K562 (cell line): ENCODE data around the gene PLCB4.

Experiments
- FOXJ2 ChIP-seq: fragments of 200-800 bp; sonication (Bioruptor generic); IDR thresholded peaks from 2 replicates; pipeline ENCODE4 v1.6.1; 2016; ENCODE audit warnings: missing genetic modification characterization, missing compliant biosample characterization
- KLF16 ChIP-seq: IDR thresholded peaks from 2 replicates; pipeline ENCODE4 v1.6.1; 2016; ENCODE audit warnings: antibody characterized with exemption
- RBBP5 ChIP-seq: fragments of 200-600 bp; sonication (generic); IDR thresholded peaks from 2 replicates; pipeline ENCODE4 v1.6.1; 2012; ENCODE audit warnings: borderline replicate concordance, mild to moderate bottlenecking, low read length, control low read depth, inconsistent platforms; ENCODE audit not compliant: insufficient read depth, poor library complexity, severe bottlenecking
- TAF1 ChIP-seq: IDR thresholded peaks from 2 replicates; pipeline ENCODE4 v1.6.1; 2011; ENCODE audit warnings: mild to moderate bottlenecking, low read length, moderate library complexity; ENCODE audit not compliant: insufficient read depth, control insufficient read depth, severe bottlenecking; ENCODE audit errors: extremely low read depth
- TF ChIP-seq, protein P1 (sequence below), 3 experiments: IDR thresholded peaks in 2 of 3; conservative IDR thresholded peaks in 1 of 3; 2 replicates each; pipeline ENCODE4 v1.5.1; 2011 to 2012; ENCODE audit warnings: low read length in 3 of 3, mild to moderate bottlenecking in 3 of 3, control low read depth in 2 of 3, improper control_type of control experiment in 1 of 3, inconsistent platforms in 1 of 3, low read depth in 1 of 3, mixed read lengths in 1 of 3, moderate library complexity in 1 of 3; ENCODE audit not compliant: insufficient read depth in 2 of 3
- TF ChIP-seq, protein P2 (sequence below), 2 experiments: fragments of 450-650 bp; formaldehyde crosslinking in 1 of 2; IDR thresholded peaks; 2 replicates each; pipeline versions ENCODE4 v1.4.0 to v1.6.1; 2014 to 2020; ENCODE audit warnings: mild to moderate bottlenecking in 2 of 2, borderline replicate concordance in 1 of 2, low read depth in 1 of 2
- TF ChIP-seq, protein P3 (sequence below): fragments of 250-450 bp; sonication (Bioruptor Pico); IDR thresholded peaks from 2 replicates; pipeline ENCODE4 v1.5.0; 2022; ENCODE audit warnings: mild to moderate bottlenecking
- TF ChIP-seq, protein P4 (sequence below): fragments of 250-450 bp; sonication (Bioruptor Pico); IDR thresholded peaks from 2 replicates; pipeline ENCODE4 v1.8.0; 2022; ENCODE audit warnings: inconsistent platforms, mild to moderate bottlenecking, moderate library complexity, borderline replicate concordance
- TF ChIP-seq, protein P5 (sequence below): sonication (generic); formaldehyde crosslinking; IDR thresholded peaks from 2 replicates; pipeline ENCODE4 v1.9.0; 2022; ENCODE audit warnings: mild to moderate bottlenecking, missing genetic modification reagents

DNA sequence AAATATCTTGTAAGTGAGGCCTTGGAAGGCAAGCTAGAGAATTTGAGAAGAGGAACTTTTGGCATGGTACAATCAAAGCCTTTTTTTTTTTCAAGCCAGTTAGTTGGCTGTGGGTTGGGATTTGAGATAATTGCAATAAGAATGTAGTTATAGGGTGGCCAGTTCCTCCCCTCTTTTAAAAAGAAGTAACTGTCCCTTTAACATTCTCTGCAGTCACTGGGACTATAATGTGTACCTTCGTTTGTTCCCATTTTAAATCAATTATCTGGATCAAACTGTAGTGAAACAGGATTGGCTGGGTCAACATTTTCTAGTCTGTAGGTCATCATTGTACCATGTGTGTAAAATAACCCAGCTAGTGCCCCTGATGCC lies 233.2 kb downstream of the PLCB4 start:
- no peak for TF ChIP-seq FOXJ2 (tag)
- TF ChIP-seq, protein P1, sequence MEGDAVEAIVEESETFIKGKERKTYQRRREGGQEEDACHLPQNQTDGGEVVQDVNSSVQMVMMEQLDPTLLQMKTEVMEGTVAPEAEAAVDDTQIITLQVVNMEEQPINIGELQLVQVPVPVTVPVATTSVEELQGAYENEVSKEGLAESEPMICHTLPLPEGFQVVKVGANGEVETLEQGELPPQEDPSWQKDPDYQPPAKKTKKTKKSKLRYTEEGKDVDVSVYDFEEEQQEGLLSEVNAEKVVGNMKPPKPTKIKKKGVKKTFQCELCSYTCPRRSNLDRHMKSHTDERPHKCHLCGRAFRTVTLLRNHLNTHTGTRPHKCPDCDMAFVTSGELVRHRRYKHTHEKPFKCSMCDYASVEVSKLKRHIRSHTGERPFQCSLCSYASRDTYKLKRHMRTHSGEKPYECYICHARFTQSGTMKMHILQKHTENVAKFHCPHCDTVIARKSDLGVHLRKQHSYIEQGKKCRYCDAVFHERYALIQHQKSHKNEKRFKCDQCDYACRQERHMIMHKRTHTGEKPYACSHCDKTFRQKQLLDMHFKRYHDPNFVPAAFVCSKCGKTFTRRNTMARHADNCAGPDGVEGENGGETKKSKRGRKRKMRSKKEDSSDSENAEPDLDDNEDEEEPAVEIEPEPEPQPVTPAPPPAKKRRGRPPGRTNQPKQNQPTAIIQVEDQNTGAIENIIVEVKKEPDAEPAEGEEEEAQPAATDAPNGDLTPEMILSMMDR (IDR thresholded peaks at IDR 0.05 in 2 of 3, conservative IDR thresholded peaks at IDR 0.05 in 1 of 3; ENCODE audit: insufficient read depth in 2 of 3, low read depth in 1 of 3, low read length in 3 of 3): no peak
- TF ChIP-seq KLF16: no peak
- TF ChIP-seq, protein P2, sequence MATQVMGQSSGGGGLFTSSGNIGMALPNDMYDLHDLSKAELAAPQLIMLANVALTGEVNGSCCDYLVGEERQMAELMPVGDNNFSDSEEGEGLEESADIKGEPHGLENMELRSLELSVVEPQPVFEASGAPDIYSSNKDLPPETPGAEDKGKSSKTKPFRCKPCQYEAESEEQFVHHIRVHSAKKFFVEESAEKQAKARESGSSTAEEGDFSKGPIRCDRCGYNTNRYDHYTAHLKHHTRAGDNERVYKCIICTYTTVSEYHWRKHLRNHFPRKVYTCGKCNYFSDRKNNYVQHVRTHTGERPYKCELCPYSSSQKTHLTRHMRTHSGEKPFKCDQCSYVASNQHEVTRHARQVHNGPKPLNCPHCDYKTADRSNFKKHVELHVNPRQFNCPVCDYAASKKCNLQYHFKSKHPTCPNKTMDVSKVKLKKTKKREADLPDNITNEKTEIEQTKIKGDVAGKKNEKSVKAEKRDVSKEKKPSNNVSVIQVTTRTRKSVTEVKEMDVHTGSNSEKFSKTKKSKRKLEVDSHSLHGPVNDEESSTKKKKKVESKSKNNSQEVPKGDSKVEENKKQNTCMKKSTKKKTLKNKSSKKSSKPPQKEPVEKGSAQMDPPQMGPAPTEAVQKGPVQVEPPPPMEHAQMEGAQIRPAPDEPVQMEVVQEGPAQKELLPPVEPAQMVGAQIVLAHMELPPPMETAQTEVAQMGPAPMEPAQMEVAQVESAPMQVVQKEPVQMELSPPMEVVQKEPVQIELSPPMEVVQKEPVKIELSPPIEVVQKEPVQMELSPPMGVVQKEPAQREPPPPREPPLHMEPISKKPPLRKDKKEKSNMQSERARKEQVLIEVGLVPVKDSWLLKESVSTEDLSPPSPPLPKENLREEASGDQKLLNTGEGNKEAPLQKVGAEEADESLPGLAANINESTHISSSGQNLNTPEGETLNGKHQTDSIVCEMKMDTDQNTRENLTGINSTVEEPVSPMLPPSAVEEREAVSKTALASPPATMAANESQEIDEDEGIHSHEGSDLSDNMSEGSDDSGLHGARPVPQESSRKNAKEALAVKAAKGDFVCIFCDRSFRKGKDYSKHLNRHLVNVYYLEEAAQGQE (IDR thresholded peaks at IDR 0.05; ENCODE audit: borderline replicate concordance): no peak
- TF ChIP-seq, protein P2 (CRISPR knock-in tag; IDR thresholded peaks at IDR 0.05; ENCODE audit: low read depth): no peak
- TF ChIP-seq, protein P3, sequence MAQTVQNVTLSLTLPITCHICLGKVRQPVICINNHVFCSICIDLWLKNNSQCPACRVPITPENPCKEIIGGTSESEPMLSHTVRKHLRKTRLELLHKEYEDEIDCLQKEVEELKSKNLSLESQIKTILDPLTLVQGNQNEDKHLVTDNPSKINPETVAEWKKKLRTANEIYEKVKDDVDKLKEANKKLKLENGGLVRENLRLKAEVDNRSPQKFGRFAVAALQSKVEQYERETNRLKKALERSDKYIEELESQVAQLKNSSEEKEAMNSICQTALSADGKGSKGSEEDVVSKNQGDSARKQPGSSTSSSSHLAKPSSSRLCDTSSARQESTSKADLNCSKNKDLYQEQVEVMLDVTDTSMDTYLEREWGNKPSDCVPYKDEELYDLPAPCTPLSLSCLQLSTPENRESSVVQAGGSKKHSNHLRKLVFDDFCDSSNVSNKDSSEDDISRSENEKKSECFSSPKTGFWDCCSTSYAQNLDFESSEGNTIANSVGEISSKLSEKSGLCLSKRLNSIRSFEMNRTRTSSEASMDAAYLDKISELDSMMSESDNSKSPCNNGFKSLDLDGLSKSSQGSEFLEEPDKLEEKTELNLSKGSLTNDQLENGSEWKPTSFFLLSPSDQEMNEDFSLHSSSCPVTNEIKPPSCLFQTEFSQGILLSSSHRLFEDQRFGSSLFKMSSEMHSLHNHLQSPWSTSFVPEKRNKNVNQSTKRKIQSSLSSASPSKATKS (CRISPR knock-in tag): no peak
- TF ChIP-seq TAF1: no peak
- TF ChIP-seq, protein P4, sequence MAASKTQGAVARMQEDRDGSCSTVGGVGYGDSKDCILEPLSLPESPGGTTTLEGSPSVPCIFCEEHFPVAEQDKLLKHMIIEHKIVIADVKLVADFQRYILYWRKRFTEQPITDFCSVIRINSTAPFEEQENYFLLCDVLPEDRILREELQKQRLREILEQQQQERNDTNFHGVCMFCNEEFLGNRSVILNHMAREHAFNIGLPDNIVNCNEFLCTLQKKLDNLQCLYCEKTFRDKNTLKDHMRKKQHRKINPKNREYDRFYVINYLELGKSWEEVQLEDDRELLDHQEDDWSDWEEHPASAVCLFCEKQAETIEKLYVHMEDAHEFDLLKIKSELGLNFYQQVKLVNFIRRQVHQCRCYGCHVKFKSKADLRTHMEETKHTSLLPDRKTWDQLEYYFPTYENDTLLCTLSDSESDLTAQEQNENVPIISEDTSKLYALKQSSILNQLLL (CRISPR knock-in tag): no peak
- TF ChIP-seq RBBP5: no peak
- TF ChIP-seq, protein P5, sequence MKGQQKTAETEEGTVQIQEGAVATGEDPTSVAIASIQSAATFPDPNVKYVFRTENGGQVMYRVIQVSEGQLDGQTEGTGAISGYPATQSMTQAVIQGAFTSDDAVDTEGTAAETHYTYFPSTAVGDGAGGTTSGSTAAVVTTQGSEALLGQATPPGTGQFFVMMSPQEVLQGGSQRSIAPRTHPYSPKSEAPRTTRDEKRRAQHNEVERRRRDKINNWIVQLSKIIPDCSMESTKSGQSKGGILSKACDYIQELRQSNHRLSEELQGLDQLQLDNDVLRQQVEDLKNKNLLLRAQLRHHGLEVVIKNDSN (CRISPR knock-in tag): no peak
